Inflammatory macrophage treated with lipopolysaccharide for 1 hour (primary cell): ENCODE measurements around the gene ERC1.

Experiments used
- DNase-seq, 2 donors: peaks; one replicate each; pipeline ENCODE4 v3.0.0-alpha.2; 2020 to 2022

The ERC1 gene

GRCh38 chr12:1463073-1463905 is 472.3 kb downstream of the ERC1 start:
- DNase-seq: no peak

DNA sequence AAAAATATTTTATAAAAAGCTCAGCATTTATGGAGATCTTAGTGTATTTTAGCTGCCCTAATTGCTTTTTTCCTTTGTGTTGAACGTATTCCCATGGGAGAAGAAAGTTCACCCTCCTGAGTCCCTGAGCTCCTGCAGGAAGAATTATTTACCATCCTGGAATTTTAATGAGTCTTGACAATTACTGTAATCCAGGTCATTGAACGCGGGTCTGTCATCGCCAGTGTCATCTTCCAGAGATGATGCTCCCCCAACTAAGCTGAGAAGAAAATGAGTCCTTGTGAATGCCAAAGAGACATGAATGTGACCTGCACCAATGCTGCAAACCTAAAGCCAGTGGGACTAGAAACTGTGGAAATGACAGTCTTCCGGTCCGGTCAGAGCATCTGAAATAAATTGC is 473.9 kb downstream of the ERC1 start:
- no peak for DNase-seq

DNA sequence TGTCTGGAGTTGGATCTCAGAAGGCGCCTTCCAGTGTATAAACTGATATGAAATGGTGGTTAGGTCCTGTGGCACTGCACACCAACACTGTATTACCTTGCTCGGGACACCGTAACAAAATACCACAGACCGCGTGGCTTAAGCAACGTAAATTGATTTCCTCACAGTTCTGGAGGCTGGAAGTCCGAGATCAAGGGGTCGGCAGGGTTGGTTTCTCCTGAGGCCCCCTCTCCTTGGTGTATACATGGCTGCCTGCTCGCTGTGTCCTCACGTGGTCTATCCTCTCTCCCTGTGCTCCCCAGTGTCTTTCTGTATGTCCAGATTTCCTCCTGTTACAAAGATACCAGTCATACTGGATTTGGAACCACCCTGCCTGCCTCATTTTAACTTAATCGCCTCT is 475.0 kb downstream of the ERC1 start:
- no peak for DNase-seq

DNA sequence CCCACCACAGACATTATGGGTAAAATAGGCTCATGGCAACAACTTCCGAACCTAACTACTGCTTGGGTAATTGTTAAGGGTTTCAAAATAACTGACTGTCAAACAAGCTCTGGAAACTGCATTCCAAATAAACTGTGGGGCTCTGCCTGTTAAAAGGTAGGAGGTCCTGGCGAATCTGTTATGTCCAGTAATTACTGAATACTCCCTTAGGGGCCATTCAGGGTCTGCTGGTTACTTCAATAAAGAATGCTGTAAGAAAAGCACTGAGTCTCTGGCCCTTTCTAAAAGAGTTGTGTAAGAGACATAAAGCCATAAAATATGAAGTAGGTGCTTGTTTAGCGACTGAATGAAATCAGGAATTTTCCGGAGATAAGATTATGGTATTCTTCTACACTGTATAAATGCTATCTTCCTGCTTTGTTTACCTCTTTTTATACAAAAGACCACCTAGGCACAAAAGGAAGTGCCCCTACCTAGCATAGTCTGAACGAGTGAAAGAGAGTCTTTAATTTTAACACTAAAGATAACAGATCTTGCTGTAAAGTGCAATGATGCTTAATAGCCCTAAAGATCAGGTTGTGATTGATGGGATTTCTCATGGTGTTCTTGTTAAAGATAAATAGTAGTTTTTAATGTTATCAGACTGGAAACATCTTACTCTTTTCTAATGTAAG is 475.6 kb downstream of the ERC1 start:
- DNase-seq: no peak

- no peak for DNase-seq
These were observed 476.7 kb downstream of the ERC1 start for GRCh38 chr12:1467710-1468109.

DNA sequence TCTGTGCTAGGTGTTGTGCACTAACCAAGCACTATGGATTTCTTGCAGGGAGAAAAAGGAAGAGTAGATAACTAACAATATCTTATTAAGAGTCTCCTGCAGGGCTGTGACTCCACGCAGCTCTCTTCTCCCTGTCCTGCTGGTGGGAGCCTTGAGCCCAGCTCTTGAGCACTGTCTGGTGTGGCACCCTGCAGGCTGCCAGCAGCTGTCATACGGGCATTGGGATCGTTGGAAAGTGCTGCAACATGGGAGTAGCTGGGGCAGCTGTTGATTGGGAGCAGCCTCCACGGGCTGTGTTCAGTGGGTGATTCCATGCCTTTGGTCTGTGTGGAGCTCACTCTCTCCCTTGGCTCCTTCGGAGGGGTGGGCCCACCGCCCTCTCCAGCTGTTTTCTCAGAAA is 478.0 kb downstream of the ERC1 start:
- DNase-seq: no peak

GRCh38 chr12:1470051-1470450 is 479.0 kb downstream of the ERC1 start:
- DNase-seq: no peak

DNA sequence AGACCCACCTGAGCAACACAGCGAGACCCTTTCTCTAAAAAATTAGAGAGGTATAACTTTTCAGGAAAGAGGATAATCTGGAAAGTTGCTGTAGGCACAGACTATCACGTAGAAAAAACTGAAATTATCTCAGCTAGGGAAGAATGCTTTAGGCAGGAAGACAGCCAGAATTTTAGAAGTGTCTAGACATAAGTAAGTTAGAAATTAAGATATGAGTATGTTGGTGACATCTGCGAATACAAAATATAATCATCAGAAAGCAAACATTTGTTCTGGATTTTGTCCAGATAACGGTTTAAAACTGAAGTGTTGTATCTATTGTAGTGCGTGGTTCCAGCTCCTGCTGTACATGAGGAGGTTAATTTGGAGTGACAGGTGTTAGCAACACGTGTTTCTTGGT is 480.2 kb downstream of the ERC1 start:
- no peak for DNase-seq

DNA sequence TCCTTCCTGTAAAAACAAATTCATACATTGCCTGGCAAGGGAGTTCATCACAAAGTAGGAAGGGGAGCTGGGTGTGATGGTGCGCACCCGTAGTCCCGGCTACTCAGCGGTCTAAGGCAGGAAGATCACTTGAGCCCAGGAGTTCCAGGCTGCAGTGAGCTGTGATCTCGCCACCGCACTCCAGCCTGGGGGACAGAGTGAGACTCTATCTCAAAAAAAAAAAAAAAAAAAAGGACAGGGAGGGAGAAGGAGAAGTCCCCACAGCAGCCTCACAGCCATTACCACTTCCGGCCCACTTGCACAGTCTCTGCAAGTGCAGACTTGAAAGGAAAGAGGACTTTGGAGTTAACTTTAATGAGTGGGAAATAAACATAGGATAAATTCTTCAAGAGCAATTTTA is 482.4 kb downstream of the ERC1 start:
- peak; percentile 13 to 19 for DNase-seq

- no peak for DNase-seq
These were observed 483.1 kb downstream of the ERC1 start for GRCh38 chr12:1474041-1474573.

DNA sequence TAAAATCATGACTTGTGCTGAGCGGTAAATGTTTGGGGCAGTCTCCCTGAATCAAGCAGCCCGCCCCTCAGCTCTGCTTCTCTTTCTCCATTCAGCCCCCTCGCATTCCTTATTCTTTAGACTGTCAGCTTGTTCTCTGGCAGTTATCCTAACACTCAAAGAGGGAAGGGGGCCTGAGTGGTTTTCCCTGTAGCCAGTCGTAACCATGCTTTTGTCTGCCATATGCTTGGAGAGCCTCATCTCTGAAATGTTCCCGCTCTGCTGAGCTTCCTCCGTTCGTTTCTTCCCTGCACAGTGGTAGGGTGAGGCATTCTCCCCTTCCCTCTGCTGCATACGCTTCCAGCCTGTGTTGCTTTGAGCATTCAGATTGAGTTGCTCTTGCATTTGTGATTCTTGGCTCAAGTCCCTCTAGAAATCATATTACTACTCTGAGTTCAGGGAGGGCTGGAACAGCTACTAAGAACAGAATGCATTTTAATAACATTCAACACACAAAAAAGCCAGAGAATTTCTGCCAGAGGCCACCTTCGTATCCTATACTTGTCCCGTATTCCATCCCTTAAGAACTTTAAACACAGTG is 483.6 kb downstream of the ERC1 start:
- no peak for DNase-seq

DNA sequence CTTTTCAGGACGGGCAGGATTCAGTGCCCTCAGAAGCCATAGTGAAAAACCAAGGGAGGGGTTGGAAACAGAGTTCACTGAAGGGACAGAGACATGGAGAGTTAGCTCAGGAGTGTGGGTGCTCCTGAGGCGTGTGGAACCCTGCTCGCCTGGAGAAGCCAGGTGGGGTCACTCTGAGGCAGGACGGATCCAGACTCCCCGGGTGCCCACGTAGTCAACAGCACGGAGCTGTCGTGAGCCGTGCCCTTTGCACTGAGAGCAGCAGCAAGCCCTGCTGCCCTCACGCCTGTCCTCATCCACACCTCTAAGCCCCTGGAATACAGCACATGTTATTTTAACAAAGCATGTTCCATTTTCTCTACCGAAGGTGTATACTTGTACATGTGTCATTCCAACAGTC is 488.6 kb downstream of the ERC1 start:
- DNase-seq: no peak

DNA sequence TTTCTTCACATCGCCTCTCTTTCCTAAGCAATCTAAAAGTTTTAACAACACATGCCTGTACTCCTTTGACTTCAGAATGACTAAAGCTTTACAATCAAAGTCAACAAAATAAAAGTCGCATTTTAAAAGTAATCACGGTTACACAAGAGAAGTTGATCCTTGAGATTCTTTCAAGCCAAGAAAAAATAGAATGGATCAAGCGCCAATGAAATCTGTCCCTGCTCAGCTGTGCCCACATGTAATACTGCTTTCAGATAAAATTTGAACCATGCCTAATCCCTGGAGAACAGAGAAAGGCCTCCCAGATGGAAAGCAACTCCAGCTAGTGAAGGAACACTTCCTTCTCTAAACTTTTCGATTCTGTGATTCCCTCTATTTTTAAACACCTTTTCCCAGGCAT is 490.3 kb downstream of the ERC1 start:
- DNase-seq: no peak

DNA sequence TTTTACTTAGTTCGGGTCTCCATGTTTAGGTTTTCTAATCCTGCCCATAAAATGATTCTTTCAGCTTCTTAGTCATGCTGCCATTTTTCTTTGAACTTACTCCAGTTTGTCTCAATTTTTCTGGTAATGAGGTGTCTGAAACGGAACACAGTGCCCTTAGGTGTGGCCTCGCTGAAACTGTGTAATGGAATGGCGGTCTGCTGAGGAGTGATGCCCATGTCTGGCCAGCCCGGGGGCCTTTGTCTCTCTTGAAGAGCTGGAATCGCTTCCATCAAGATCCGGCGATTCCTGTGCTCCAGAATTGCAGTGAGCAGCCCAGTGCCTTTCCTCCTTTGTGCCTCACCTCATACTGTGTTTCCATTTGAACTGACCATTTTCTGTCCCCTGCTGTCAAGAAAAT is 490.9 kb downstream of the ERC1 start:
- DNase-seq: no peak

- peak in 1 of 2 donors; percentile 6 for DNase-seq
These were observed 497.9 kb downstream of the ERC1 start for GRCh38 chr12:1488908-1489381.

DNA sequence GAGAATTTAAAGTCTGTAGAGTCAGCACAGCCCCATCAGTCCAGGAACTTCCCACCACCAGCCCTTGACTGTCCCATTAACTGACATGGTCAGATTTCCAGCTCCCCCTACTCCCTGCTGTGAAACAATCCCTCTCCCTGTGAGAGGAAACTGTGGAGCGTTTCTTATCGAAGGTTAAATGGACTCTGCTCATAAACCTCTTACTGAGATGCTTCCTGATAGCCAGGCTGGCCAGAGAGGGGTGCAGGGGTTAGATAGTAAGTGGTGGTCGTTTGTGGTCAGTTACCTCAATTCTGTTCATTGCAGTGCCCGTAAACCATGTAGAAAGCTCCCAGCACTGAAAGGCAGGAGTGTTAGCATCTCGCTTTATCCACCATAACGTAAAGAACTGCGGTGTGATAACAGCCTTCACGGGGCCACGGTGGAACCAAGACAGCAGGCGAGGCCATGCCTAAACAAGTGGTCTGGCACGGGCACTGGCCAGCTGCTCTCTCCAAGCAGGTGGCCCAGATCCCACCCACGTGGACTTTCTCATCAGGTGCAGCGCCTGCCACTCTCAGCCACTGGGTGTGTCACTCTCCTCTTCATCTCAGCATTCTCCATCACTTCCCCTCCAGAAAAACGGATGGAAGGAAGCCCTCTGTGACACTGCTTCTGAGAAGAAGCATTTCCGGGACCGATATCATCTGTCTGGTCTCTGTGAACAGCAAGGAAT is 501.1 kb downstream of the ERC1 start:
- DNase-seq: no peak

DNA sequence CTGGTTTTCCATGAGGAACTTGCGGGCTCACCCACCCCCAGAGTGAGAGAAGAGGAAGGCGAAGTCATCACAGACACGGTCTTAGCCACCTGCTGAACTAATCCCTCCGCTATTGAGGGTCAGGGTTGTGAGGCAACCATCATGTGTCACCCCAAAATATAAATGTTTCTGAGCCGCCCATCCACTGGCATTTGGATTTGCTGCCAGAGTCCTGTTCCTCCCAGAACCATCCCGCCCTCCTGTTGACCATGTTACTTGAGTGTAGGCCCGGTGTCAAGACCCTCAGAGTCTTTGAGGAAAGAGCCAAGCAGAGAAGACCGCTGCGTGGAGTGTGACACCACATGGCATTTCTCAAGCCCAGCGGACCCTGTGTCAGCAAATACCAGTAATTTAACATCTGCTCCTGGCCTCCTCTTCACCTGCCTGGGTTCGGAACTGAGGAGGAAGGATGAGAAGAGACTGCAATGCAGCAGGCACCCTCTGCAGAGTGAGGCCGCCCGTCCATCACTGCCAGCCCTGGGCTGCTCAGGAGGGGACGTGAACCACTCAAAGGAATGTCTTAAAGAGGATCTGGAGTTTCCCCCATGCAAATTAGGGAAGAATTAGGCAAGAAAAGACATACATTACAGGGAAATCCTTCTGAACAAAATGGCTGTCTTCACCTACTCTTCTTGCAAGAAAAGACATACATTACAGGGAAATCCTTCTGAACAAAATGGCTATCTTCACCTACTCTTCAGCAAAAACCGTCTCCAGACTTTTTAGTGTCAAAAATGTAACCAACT is 502.9 kb downstream of the ERC1 start:
- peak; percentile 55 to 64 for DNase-seq

- DNase-seq: no peak
These were observed 503.8 kb downstream of the ERC1 start for GRCh38 chr12:1494856-1495255.

DNA sequence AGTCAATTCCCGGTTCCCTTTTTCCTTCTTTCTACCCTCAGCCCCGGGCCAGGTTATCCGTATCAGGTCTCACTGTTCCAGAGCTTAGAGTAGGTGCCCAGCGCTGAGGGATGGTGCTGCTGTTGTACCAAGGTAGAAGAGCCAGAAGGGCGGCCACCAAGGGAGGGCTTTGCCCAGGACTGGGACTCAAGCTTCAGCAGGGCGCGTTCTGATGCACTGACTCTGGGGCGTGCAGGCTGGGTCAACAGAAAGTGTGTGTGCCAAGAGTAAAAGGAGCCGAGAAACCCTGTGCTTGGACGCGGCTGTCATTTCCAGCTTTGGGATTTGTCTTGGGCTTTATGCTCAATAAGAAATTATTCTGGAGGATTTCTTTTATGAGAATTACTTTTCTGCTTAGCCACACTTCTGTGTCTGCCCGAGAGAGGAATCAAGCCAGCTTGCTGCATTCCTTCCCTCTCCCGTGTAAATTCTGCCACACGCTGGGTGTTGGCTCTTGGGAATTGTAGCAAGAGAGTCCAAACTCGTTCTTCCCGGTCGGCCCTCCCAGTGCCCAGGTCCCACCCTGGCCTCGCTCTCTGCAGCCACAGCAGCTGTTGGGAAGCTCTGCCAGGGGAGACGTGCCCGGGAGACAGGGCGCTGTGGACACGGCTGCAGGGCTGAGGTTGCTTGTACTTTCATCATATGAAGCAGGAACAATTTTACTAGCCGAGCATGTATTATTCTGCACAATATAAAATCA is 505.3 kb downstream of the ERC1 start:
- DNase-seq: no peak

DNA sequence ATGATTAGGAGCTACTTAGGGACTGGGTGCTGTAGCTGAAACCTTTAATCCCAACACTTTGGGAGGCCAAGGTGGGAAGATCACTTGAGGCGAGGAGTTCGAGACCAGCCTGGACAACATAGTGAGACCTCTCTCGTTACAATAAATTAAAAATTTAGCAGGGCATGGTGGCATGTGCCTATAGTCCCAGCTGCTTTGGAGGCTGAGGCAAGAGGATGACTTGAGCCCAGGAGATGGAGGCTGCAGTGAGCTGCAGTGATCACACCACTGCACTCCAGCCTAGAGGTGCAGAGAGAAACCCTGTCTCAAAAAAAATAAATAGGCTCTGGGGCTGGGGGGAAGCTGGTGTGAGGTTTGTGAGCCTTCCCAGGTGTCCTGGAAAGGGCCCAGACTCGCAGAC is 506.1 kb downstream of the ERC1 start:
- no peak for DNase-seq

DNA sequence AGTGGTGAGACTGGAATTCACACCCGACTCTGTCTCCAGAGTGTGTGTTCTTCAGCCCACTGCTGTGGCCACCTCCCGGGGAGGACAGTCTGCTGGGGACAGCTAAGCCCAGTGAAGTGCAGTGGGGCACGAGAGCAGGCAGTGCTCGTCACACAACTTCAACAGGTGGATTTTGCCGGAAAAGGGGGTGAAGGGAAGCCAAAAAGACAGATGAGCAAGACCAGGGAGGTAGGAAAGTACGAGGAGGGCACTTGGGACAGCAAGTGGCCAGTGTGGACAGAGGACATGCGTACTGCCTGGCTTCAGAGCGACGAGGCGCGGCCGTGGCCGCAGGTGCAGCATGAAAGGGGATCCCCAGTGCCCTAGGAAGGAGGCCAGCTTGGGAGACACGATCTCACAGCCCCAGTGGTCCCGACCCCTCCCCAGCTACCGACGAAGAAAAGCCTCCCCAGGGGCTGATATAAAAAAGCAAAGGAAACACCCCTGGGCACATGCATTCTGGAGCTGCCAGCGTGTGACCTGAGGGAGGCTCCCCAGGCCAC is 507.2 kb downstream of the ERC1 start:
- DNase-seq: no peak
